Activated CD4-positive, alpha-beta T cell treated with anti-CD3 and anti-CD28 coated beads, Interleukin-2, Interleukin-6, amounts not matched to agents 100 ng/mL and 50 ng/mL, durations not matched to agents 16 hours and 8 hours (primary cell): ENCODE measurements around the gene CEP152.
"Not testable (repeated sequence)": the region's sequence is repeated elsewhere in the genome, so short reads cannot be mapped to it uniquely, and the experiment has no call there.

ENCODE experiments used
- DNase-seq: peaks from one replicate; pipeline ENCODE4 v3.0.0-alpha.2; 2020

The CEP152 gene, protein sequence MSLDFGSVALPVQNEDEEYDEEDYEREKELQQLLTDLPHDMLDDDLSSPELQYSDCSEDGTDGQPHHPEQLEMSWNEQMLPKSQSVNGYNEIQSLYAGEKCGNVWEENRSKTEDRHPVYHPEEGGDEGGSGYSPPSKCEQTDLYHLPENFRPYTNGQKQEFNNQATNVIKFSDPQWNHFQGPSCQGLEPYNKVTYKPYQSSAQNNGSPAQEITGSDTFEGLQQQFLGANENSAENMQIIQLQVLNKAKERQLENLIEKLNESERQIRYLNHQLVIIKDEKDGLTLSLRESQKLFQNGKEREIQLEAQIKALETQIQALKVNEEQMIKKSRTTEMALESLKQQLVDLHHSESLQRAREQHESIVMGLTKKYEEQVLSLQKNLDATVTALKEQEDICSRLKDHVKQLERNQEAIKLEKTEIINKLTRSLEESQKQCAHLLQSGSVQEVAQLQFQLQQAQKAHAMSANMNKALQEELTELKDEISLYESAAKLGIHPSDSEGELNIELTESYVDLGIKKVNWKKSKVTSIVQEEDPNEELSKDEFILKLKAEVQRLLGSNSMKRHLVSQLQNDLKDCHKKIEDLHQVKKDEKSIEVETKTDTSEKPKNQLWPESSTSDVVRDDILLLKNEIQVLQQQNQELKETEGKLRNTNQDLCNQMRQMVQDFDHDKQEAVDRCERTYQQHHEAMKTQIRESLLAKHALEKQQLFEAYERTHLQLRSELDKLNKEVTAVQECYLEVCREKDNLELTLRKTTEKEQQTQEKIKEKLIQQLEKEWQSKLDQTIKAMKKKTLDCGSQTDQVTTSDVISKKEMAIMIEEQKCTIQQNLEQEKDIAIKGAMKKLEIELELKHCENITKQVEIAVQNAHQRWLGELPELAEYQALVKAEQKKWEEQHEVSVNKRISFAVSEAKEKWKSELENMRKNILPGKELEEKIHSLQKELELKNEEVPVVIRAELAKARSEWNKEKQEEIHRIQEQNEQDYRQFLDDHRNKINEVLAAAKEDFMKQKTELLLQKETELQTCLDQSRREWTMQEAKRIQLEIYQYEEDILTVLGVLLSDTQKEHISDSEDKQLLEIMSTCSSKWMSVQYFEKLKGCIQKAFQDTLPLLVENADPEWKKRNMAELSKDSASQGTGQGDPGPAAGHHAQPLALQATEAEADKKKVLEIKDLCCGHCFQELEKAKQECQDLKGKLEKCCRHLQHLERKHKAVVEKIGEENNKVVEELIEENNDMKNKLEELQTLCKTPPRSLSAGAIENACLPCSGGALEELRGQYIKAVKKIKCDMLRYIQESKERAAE (N-terminal part only)

DNA sequence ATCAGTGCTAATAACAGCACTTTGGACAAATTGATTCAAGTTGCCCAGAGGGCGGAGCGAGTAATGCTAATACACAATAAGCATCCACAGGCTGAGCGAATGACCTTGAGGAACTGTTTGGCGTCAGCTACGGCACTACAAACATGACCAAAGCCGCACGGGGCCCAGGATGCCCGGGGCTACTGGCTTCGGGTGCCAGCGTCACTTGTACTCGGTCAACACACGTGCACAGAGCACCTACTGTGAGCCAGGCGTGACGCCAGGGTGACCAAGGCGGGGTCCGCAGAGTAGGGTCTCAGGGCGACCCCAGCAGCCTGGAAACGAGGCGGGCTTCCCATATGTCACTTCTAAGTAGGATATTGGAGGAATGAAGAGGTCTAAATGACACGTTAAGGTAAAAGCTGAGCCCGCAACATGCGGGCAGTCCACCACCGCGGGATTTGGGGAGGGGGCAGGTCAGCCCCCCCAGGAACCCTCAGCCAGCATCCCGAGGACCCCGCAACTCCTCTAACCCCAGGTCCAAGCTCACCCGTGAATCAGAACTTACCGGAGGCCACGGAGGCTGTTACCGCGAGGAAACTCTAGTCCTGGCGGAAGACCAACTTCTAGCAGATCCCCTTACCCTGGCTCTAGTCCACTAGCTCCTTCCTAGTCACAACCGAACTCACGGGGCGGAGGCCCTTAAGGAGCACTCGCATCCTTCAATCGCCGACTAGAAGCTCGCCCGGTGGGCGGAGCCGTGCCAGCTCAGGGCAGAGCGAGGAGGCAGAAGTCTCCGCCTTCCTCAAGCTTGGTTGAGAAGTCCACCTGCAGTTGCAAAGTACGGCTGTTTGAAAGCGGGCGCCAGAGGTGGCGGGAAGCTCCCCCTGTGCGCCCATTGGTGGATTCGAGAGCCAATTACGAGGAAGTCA is at the start of gene CEP152:
Gene CEP152, minus strand, starts transcription at position 656 of the 911 bp plus-strand sequence. CDS start 5,420 bp downstream, outside the sequence.
- DNase-seq, result peak; percentile 100

DNA sequence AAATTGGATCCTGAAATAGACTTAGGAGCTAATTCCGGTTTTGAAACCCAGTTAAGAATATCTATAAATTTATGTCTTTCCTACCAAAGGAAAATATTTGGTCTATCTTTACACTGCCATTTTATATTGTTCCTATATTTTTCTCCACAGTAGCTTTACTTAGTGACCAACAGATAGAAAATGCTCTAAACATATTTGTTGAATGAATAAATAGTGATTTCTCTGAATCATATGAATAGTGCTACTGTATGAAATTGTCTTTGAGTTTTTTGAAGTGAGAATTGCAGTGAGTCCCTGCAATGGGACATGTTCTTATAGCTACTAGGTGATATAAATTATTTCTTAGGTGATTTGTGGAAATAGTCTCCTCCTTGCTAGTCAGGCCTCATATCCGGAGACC is 48.6 kb upstream of the CEP152 start:
- no peak for DNase-seq

DNA sequence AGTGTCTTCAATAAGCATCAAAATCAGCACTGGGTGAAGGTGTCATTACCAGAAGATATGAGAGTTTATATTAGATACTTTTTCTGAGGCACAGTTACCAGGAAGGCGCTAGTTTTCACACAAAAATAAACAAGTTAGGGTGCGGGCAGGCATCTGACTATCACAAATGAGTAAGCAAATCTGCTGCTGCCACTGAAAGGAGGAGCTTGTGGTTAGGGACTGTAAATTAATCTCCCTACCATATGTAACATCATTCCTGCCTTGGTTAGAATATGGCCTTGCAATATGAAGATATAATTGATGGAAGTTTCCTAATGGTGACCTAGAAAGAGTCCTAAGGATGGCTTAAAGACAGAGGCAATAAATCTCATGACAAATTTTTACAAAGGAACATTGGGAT is 47.5 kb upstream of the CEP152 start:
- DNase-seq, result peak; percentile 55

DNA sequence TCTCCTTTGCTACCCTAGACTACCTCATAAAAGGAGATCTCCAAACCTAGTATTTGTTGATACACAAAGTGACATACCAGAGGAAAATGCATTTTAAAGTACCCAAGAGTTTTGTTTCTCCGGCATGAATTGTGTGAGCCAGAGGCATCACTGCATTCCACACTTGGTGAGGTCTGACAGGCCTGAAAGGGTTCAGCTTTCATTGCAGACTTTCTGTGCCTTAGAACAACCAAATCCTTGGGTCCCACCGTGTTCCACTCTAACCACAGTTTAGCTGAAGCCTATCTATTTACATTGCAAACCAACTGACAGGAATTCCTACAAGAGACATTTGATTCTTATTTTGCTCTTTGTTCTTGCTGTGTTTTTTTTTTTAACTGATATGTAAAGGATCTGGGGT is 46.1 kb upstream of the CEP152 start:
- no peak for DNase-seq

DNA sequence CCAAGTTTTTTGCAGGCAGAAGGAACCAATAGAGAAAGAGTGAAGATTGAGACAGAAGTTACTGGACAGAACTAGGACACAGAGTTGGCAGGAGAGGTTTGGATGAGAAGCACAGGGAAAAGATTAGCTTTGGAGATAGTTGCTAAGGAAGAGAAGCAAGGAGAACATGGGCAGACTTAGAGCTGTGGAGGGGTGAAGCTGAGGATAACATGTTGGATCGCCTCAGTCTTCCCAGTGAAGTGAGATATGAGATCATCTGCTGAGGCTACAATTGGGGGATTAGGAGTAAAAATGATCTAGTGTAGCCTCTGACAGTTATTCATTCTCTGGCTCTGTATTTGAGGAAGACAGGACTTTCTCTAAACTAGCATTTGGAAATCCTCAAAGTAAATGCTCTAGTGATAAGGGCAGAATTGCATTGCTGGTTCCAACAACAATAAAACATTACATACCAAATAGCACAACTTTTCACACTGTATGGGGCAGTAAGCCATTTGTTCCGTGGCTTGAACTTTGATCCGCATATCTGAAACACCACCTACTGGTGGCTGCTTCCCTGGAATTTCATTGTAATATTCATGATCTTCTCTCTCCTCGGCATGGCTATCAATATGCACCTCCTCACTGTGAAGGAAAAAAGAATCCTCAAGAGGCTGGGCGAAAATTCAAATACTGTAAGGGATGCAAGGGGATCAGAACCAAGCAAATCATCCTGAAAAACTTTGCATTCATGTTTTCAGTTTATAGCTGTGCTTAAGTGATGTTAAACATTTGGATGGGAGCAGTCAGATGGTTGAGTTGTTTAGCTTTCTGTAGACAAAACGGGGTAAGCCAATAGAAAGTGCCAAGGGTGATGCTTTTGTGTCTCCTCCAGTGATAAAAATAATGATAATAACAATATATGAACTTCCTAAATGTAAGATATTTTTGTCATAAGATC is 44.9 kb upstream of the CEP152 start:
- DNase-seq, result no peak

DNA sequence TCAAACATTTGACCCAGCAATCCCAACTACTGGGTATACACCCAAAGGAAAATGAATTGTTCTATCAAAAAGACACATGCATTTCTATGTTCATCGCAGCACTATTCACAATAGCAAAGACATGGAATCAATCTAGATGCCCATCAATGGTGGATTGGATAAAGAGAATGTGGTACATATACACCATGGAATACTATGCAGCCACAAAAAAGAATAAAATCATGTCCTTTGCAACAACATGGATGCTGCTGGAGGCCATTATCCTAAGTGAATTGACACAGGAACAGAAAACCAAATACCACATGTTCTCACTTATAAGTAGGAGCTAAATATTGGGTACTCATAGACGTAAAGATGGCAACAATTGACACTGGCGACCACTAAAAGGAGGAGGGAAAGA is 43.6 kb upstream of the CEP152 start:
- DNase-seq, result not testable (repeated sequence)

DNA sequence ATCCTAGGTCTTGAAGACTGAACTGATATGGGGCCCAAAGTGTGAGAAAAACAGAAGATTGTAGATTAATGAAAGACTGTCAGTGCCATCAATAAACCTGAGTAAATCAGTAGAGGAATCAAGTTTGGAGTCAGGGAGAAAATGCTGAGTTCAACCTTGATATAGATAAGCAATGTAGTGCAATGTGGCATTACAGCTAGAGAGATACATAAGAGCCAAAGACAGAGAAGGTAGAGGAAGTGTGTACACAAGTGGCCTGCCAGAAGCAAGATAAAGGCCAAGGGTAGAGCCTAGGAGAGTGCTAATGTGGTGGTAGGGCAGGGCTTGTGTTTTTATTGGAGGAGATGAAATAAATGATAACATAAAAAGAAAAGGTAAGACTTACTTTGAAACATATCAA is 41.1 kb upstream of the CEP152 start:
- DNase-seq, result no peak

DNA sequence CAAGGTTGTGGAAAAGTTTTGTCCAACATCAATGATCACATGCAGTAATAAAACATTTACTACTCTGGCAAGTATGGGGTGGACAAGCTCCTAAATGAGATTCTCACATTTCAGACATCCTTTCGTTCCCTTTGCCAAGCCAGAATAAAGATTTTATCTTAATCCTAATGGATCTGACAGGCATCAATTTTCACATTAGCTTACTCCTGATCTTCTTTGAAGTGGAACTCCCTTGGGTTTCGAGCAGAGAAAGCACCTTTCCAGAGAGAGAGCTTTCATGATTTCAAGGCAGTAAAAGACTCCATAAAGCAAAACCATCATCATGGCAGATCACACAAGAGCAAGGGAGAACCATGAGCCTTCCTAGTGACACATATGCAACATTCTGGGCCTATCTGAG is 39.8 kb upstream of the CEP152 start:
- DNase-seq, result no peak

DNA sequence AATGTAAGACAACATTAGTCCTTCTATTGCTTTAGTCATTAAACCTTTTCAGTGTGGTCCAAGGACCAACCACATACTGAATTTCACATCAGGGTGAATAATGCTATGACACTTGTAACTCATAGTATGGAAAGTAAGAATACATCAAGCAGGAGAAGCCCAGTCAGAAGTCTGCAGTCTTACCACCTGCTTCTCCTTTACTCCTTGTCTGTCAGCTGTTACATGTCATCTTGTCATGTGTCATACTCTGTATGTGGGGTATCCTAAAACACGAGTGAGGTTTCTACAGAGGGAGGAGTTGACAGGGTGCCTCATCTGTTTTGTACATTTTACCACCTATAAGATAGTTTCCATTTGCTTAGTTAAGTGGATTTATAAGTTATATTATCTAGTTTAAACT is 34.3 kb upstream of the CEP152 start:
- DNase-seq, result no peak

DNA sequence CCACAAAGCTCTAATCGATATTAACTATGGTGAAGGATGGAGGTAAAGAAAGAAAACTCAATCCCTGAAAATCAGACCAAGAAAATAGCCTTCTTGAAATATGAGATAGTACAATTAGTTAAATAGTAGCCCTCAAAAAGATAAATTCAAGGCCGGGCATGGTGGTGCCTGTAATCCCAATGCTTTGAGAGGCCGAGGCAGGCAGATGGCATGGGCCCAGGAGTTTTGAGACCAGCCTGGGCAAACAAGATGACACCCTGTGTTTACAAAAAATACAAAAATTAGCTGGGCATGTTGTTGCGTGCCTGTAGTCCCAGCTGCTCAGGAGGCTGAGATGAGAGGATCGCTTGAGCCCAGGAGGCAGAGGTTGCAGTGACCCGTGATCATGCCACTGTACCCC is 31.6 kb upstream of the CEP152 start:
- DNase-seq, result no peak

DNA sequence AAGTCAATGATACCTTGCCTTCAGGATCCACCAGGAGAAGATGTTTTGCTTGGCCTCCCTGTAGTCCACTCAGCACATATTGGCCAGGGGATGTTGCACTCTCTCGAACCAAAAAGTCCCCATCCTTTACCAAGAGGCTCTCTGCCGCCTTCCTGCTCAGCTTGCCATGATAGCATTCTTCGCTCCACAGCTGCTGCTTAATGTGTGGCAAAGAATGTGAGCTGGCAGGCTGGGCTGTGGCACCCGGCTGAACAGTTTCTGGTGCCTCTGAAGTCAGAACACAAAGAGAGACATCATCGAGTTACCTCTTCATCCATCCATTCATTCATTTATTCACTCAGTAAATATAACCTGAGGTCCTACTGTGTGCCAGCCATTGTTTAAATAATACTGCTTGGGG is 23.9 kb upstream of the CEP152 start:
- no peak for DNase-seq

DNA sequence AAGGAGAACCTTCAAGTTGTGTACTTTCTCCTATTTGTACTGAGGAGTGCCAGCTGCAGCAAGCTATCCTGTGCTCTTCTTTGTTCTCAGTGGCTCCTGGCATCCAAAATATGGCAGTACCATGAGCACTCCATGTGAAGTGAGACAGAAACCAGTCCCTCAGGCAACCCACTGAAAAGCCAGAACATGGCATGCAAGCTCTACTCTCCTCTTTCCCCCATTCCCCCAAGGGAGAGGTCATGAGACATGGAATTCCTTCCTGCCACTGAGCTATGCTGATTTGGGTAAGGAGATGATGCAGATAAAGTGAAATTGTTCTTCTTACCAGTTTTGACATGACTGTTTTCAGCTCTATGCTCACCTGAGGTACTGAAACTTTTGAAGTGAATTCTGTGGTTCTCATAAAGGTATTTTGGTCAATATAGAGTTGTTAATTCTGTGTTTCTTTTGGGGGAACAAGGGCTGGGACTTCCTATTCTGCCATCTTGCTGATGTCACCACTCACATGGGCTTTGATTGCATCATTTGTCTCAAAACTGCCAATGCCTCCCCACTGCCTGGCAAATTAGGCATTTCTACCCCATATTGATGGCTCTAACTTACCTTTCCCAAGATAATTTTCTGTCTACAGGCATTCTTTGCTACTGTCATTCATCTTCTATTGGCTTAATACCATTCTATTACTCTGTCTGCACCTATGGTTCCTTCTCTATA is 22.8 kb upstream of the CEP152 start:
- no peak for DNase-seq

DNA sequence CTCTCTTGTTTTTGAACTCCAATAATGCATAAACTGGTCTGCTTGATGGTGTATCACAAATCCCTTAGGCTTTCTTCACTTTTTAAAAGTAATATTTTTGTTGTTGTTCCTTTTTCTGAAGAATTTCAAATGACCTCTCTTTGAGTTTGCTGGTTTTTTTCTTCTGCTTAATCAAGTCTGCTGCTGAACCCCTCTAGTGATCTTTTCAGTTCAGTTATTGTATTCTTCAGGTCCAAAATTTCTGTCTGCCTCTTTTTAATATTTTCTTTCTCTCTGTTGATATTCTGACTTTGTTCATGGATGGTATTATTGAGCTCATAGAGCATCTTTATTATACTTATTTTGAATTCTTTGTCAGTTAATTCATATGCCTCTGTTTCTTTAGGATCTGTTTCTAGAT is 21.8 kb upstream of the CEP152 start:
- DNase-seq, result no peak

DNA sequence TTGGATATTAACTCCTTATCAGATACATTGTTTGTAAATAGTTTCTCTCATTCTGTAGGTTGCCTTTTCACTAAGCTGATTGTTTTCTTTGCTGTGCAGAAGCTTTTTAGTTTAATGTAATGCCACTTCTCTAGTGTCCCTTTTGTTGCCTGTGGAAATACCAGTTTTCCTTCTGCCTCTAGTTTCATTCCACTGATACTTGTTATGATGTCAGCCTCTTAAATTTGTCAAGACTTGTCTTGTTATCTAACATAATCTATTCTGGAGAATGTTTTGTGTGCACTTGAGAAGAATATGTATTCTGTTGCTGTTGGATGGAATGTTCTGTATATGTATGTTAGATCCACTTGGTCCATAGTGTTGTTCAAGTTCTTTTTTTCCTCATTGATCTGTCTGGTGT is 18.0 kb upstream of the CEP152 start:
- DNase-seq, result no peak

DNA sequence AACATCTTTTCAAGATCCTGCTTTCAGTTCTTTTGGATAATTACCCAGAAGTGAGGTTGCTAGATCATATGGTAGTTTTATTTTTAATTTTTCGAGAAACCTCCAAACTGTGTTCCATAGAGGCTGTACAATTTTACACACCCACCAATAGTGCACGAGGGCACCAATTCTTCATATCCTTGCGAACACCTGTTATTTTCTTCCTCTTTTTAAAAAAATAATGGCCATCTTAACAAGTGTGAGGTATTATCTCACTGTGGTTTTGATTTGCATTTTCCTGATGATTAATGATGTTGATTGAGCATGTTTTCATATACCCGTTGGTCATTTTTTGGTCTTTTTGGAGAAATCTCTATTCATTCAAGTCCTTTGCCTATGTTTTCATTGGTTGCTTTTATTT is 17.6 kb upstream of the CEP152 start:
- DNase-seq, result no peak

DNA sequence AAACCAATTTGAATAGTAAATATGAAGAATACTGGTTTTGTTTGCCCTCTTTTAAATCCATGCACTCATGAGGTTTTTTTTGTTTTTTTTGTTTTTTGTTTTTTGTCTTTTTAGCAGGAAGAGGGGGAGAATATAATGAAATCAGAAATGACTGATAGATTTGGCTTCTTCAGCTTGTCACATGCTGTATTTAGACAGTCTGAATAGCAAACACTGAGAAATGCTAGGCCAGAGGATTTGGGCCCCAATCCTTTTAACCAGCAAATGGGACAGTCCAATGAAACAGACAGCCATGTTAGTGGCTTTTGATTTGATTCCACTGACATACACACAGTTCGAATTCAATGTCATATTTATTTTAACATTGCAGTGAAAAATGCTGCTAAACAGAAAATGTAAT is 14.2 kb upstream of the CEP152 start:
- DNase-seq, result no peak

DNA sequence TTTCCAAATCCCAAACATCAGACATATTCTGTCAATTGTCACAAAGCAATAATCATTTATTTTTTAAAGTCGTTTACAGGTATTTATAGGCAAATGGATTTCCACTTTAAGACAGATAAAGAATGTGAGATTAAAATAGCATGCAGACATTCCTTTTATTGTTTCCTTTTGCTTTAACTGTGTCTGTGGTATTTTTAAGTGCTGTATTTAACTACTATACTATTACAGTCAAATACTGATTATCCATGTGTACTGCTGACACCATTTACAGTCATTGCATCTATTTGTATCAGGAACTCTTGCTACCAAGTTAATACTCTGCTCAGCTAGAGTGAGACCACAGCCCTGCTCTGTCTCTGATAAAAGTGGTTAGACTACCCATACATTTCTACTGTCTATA is 12.8 kb upstream of the CEP152 start:
- DNase-seq, result no peak

DNA sequence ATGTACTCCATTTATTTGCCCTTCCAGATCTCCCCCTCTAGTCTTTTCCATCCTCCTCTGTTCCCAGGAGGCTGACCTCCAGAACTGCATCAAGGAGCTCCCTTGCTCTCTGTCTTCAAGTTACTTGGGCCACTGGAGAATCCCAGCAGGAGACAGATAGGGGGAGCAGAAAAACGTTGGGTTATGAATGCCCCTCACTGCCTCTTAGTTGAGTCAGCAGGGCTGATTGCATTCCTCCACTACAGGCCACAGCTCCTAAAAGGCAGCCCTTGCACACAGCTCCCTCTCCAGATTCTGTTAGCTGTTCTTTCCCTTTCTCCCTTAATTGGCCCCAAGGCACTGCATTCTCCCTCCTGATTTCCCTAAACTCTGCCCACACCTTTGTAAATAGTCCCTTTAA is 12.4 kb upstream of the CEP152 start:
- no peak for DNase-seq

DNA sequence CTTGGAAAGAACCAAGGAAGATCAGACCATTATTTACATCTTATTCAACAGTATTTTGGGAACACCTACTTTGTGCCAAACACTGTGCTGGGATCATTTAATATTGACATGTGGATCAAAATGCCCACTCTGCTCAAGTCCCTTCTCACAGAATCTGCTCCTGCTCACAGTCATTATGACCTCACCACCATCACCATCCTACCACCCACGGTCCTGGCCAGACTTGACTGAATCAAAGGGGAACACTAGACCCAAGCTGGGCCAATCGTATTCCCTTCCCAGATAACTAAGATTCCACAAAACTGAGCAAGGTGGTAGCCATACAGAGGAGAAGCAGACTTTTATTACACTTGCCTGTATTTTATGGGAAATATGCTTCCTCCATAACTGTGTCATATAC is 3.4 kb upstream of the CEP152 start:
- DNase-seq, result no peak

DNA sequence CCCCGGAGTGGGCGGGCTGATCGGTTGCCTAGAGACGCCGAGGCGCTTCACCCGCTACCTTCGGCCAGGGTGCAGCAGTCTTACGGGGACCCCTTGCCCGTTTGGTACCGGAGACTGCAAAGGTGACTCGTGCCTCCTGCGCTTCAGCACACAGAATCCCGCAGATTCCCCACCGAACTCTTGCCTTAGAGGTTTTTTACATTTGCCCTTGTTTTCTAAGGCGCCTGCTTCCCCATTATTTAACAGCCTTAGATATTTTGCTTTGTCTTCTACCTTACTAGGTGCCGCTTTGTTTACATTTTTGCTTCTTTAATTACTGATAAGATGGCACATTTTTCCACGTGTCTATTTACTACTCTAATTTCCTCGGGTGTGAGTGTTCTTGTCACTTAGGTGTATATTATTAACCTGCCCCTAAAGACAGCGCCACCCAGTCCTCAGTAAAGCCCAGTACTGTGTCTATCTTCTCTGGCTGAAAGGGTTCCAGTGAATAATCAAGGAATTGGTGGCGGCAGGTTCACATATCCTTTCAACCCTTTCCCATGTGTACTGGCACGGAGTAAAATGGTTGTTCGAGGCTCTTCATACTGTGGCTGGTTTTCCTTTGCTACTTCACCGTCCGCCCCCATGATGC is 573 bp upstream of the CEP152 start:
- DNase-seq, result no peak
